HuH-7.5 (cell line): ENCODE results near the gene FXYD3.

Experiments
- DNase-seq: peaks from one replicate; pipeline ENCODE4 v3.0.0; 2011; ENCODE audit warnings: low spot score

Gene FXYD3

DNA sequence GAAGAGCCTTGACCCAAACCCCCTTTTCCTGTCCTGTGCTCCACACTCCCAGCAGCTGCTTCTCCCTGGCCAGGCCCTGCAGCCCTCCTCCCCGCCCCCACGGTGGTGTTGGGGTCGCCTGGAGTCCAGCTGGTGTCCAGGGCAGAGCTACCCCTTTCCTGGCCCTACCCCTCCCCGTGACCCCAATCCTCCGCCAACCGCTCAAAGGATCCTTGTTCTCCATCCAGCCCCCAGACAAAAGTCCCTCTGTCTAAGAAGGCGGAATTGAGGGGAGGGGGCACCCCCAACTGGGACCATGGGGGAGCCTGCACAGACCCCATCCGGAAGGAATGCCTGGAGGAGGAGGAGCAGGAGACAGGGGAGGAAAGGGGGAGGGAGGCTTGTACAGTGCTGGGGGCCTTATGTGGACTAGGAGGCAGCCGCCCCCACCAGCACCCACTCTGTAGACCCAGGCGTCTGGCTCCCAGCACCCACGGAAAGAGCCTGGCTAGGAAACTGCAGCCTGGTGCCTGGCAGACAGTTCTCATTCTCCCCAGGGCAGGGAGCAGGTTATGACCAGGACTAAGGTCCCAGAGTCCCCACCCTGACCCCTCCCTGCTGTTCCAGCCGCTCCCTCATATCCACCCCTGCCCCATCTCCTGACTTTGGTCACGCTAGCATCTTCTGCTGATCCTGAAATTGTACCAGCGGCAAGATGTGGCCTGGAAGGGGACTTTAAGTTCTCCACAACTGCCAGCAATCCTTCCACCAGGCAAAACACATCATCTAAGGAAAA lies at the start of gene FXYD3:
TSS of gene FXYD3 (plus strand) at position 647 of the 775 bp plus-strand sequence. CDS start 3,554 bp downstream, outside the sequence.
- no peak for DNase-seq

GRCh38 chr19:35066121-35066520 lies 49.5 kb upstream of the FXYD3 start:
- DNase-seq, result no peak

DNA sequence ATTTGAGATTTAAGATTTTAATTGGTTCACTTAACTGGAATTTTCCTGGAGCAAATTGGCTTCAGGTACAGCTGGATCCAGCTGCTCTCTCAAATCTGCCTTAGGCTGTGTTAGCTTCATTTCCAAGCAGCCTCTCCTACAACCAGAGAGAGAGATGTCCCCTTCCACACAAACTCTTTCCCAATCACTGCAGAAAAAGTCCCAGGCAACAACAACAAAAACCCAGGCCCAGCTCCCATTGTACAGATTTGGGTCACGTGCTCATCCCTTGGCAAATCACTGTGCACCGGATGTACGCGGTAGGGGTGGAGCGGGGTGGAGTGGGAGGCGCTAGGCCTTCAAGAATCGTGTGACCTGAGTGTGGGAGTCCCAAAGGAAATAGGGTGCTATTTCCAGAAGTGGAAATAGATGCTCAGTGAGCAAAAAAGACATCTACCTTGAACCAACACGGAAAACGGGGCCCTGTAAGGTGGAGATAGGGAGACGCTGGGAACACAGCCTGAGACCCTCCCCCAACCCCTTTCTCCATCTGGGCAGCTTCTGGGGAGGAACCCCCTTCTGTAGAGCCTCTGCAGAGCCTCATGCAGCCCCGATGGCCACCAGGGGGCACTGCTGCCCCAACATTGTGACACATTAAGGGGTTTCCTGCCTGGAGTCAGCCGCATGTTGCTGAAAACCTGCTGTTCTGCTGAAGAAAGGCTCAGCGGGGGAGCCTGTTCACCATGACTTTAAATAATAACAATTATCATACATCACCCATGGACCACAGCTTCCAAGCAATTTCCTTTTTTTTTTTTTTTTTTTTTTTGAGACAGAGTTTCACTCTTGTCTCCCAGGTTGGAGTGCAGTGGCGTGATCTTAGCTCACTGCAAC lies 48.7 kb upstream of the FXYD3 start:
- peak; percentile 82 for DNase-seq

DNA sequence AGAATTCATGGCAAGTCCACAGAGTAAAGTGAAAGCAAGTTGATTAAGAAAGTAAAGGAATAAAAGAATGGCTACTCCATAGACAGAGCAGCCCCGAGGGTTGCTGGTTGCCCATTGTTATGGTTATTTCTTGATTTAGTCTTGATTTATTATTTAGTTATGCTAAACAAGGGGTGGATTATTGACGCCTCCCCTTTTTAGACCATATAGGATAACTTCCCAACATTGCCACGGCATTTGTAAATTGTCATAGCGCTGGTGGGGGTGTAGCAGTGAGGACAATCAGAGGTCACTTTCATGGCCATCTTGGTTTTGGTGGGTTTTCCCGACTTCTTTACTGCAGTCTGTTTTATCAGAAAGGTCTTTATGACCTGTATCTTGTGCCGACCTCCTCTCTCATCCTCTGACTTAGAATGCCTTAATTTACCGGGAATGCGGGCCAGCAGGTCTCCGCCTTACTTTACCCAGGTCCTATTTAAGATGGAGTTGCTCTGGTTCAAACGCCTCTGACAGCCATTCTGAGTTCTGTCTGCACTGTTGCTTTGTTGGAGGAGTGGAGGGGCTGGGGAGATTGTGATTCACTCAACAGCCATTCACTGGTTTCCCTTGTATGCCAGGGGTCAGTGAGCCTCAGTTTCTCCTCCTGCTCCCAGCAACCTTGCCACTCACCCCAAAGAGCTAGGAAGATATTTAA lies 46.5 kb upstream of the FXYD3 start:
- DNase-seq, result no peak

GRCh38 chr19:35069696-35070095 lies 45.9 kb upstream of the FXYD3 start:
- no peak for DNase-seq

GRCh38 chr19:35070471-35070870 lies 45.2 kb upstream of the FXYD3 start:
- DNase-seq, result no peak

DNA sequence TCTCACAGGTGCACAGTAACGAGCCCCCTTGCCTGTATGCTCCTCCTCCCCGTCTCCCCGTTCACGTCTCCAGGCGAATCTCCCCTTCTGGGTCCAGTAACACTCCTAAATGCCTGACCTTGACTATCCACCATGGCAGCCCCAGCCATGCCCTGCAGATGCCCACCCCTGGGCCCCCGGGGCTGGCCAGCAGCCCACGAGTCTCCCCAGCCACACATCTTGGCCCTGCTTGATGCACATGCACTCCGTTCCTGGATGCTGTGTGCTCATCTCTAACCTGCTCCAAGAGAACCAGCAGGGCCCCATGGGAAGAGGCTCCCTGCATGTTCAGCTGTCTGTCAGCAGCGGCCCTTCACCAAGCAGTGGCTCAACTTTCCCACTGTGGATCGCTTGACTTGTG lies 42.1 kb upstream of the FXYD3 start:
- DNase-seq, result no peak

DNA sequence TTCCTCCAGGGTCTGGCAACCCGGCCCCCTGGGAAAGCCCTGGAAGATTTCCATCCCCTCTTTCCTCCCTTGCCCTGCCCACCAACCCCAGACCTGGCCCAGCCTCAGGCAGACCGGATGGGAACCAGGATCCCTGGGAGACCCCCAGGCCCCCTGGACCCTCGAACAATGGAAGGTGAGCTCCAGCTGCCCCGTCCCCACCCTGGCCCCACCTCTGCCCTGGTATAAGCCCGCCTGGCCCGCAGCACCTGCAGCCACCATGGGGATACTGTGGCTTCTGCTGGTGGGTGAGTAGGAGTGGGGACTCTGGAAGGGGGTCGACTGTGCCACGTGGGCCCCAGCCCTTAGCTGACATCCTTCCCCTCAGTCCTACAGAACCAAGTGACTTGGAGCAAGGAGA lies 41.7 kb upstream of the FXYD3 start:
- DNase-seq, result no peak

DNA sequence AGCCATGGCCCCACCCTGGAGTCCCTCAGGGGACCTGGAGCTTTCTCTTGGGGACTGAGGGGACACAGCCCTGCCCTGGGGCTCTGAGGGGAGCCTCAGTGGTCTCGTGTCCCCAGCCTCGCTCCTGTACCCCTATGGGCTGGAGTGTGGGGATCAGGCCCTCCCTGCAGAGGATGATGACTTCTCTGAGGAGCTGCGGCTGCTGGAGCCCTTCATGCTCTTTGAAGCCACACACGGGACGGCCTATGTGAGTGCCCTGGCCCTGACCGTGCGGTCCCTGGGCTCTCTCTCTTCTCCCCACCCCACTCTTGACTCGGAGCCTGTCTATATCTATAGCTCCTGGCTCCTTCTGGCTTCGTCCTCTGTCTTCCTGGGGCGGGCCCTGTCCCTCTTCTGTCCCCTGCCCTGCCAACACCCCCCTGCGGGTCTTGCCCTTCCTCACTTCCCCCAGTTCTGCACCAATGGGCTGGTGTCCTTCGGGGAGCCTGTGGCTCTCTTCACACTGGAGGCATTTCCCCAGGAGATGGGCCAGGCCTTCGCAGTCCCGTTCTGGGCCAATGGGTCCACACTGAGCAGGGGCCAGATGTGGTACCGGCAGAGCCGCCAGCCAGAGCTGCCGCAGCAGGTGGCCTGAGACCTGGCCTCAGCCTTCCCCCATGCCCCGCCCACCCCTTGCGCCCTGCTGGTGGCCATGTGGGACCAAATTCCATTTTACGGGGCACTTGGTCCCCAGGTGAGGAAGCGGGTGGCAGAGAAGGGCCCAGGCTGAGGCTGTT lies 41.0 kb upstream of the FXYD3 start:
- no peak for DNase-seq

DNA sequence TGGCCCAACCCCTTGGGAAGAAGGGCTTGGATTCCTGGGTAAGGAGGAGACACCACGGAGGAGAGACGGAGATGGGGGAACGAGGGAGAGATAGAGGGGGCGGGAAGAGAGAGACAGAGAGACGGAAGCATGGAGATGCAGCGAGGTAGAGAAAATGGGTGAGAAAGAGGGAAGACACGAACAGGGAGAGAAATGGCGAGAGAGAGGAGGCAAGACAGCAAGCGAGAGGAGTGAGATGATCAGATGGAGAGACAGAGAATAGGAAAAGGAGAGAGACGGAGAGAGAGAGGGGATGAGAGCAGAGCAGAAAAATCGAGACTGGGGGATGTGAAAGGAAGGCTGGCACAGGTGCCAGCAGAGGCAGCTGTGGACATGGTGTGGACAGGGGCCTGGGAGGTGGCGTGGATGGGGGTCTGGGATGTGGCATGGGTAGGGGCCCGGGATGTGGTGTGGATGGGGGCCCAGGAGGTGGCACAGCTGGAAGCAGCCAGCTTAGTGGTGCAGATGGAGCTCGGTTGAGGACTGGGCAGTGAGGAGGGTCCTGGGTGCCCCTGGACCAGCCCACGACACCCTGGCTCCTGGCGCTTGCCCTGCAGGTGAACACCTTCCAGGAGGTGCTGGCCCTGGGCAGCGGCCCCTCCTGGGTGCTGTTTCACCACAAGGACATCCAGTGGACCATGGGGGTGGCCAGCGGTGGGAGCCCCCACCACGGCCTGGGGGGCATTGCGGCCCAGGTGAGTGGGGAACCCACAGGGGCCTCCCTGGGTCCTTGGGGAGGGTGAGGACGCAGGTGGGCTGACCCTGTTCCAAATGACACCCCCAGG lies 40.2 kb upstream of the FXYD3 start:
- DNase-seq, result no peak

- no peak for DNase-seq
Observed at GRCh38 chr19:35076026-35076370, 39.6 kb upstream of the FXYD3 start.

DNA sequence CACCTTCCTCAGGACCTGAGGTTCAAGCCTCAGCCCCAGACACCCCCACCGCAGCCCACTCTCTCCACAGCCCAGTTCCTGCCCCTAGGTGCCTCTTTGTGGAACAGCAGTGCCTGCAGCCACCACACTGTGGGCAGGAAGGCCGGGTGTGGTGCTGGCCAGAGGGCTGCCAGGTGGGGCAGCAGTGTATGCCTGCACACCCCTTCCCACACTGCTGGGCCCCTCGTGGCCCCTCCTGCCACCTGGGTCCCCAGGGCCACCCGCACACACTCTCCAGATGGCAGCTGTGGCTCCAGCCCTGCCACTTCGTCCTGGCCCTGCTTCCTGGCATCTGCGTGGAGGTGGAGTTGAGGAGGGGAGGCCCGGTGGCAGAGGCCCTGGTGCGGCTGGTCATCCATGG lies 39.0 kb upstream of the FXYD3 start:
- no peak for DNase-seq

- DNase-seq, result no peak
Observed at GRCh38 chr19:35077411-35078223, 38.0 kb upstream of the FXYD3 start.

GRCh38 chr19:35079826-35080225 lies 35.8 kb upstream of the FXYD3 start:
- no peak for DNase-seq

- no peak for DNase-seq
Observed at GRCh38 chr19:35080613-35081170, 34.9 kb upstream of the FXYD3 start.

GRCh38 chr19:35081201-35081600 lies 34.4 kb upstream of the FXYD3 start:
- DNase-seq, result no peak

DNA sequence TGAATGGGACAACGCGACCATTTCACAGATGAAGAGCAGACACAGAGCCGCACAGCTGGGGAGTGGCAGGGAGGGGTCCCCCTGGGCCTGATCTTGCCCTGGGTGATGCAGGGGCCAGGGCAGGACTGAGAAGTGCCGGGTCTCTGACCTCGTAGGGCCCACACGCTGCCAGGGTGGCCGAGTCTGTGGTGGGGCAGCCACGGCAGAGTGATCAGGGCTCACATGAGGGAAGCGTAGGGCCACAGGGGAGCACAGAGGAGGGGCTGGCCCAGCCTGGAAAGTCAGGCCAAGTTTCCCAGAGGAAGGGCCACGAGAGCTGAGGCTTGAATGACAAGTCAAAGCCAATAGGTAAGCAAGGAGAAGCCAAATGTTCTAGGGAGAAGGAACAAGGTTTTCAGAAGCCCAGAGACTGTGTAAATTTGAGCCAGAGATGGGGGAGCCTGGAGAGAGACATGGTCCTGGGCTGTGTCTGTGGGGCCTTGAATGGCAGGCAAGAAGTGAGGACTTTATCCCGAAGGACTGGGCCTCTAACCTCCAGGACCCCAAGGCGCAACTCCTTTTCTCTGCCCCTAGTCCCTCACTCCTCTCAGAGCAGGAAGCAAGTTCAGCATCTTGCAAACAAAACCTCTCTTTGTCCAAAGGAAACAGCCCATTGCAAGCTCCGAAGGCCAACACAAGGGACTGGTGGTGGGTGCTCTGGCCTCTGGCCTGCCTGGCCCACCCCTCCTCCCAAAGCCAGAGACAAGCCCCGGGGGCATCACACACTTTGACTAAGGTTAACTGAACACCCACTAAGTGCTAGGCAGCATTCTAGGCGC lies 31.7 kb upstream of the FXYD3 start:
- DNase-seq, result no peak

- DNase-seq, result no peak
Observed at GRCh38 chr19:35084509-35084762, 31.2 kb upstream of the FXYD3 start.

DNA sequence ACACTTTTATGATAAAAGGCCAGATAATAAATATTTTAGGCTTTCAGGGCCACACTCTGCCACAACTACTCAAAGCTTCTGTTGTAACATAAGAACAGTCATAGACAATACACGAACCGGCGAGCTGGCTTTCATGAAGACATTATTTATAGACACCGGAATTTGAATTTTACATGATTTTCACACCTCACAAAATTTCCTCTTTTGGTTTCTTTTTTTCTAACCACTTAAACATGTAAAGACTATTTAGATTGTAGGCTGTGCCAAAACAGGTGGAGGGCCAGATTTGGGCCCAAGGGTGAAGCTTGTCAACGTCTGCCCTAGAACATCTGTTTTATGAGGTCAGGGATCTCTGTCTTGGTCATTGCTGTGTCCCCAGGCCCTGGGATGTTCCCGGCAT lies 29.7 kb upstream of the FXYD3 start:
- DNase-seq, result no peak
